Glutamatergic neuron (in vitro differentiated cells): Measurements from ENCODE around the gene PAOX. TPM values are rescaled to one million over a fixed set of nuclear protein-coding genes. Genes with fewer than 3 reads are reported as not detected.
"Not testable (repeated sequence)": the region's sequence is repeated elsewhere in the genome, so short reads cannot be mapped to it uniquely, and the experiment has no call there.

ENCODE experiments used
- DNase-seq: peaks from one replicate; pipeline ENCODE4 v3.0.0; 2022
- H3K27ac Mint-ChIP-seq: one replicate; pipeline ENCODE4 v1.8.0; 2020; ENCODE audit warnings: mild to moderate bottlenecking, mixed read lengths, inconsistent platforms; ENCODE audit not compliant: unreplicated experiment
- H3K27me3 Mint-ChIP-seq: one replicate; pipeline ENCODE4 v1.8.0; 2020; ENCODE audit warnings: mild to moderate bottlenecking, moderate library complexity, mixed read lengths, inconsistent platforms; ENCODE audit not compliant: unreplicated experiment
- H3K36me3 Mint-ChIP-seq: one replicate; pipeline ENCODE4 v1.8.0; 2020; ENCODE audit warnings: mild to moderate bottlenecking, mixed read lengths, inconsistent platforms; ENCODE audit not compliant: unreplicated experiment
- H3K4me1 Mint-ChIP-seq: one replicate; pipeline ENCODE4 v1.8.0; 2020; ENCODE audit warnings: mild to moderate bottlenecking, low read depth, mixed read lengths, inconsistent platforms; ENCODE audit not compliant: unreplicated experiment
- H3K4me3 Mint-ChIP-seq: one replicate; pipeline ENCODE4 v1.8.0; 2020; ENCODE audit warnings: mild to moderate bottlenecking, mixed read lengths, inconsistent platforms; ENCODE audit not compliant: unreplicated experiment
- H3K9me3 Mint-ChIP-seq: one replicate; pipeline ENCODE4 v1.8.0; 2020; ENCODE audit warnings: mild to moderate bottlenecking, moderate library complexity, mixed read lengths, inconsistent platforms; ENCODE audit not compliant: unreplicated experiment
- CTCF ChIP-seq: fragments of 200-600 bp; sonication (generic); IDR thresholded peaks from one replicate; pipeline ENCODE4 v1.5.0; 2021; ENCODE audit not compliant: partially characterized antibody, unreplicated experiment
- total RNA-seq: library from RNA; stranded (reverse); fragmentation: NEBNext Ultra II Directional; extraction: Animal tissue kit (Norgen Biotek cat#: 25700); gene quantifications from one replicate; pipeline ENCODE4 v1.2.1, GENCODE V29; 2021; ENCODE audit not compliant: unreplicated experiment

The PAOX gene
- total RNA-seq, 1 donor from 2014 or later, result 12.7 TPM

- Mint-ChIP-seq H3K27ac (no peak overlapping the region), H3K4me1 (no peaks in the 10 kb centered on the region), H3K36me3 (peaks cover 15% of the 10 kb centered on the region), H3K4me3 (no peak overlapping the region), H3K9me3 (peaks cover 7% of the 10 kb centered on the region), H3K27me3 (peaks cover 3% of the 10 kb centered on the region)
- DNase-seq, result no peak
- no peak for TF ChIP-seq CTCF
Measured at GRCh38 chr10:133364645-133365431, 14.2 kb upstream of the PAOX start.

- Mint-ChIP-seq H3K27ac (no peak overlapping the region), H3K4me1 (no peaks in the 10 kb centered on the region), H3K27me3 (peaks cover 3% of the 10 kb centered on the region), H3K9me3 (peaks cover 5% of the 10 kb centered on the region), H3K36me3 (peaks cover 15% of the 10 kb centered on the region), H3K4me3 (no peak overlapping the region)
- TF ChIP-seq CTCF, result no peak
- DNase-seq, result no peak
Measured at GRCh38 chr10:133365461-133366129, 13.5 kb upstream of the PAOX start.

DNA sequence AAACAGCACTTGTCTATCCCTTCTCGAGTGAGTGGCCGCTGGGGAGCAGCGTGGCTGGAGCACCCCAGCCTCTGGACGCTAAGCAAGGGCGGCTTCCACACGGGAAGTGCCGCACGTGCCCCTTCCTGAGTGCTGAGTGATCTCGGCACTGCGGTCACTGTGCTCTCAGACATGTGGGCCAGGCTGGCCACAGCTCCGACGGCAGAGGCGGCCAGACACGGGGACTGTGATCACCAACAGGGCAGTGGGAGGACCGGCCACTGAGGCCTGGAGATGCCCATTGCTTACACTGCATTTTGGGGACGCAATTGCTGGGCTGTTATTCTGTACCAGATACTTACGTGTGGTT, 13.0 kb upstream of the PAOX start:
- no peak overlapping the region for H3K27ac Mint-ChIP-seq
- peaks cover 3% of the 10 kb centered on the region for H3K27me3 Mint-ChIP-seq
- TF ChIP-seq CTCF, result no peak
- H3K4me3 Mint-ChIP-seq, result no peak overlapping the region
- DNase-seq, result no peak
- H3K36me3 Mint-ChIP-seq, result peaks cover 15% of the 10 kb centered on the region
- peaks cover 5% of the 10 kb centered on the region for H3K9me3 Mint-ChIP-seq
- H3K4me1 Mint-ChIP-seq, result no peaks in the 10 kb centered on the region

DNA sequence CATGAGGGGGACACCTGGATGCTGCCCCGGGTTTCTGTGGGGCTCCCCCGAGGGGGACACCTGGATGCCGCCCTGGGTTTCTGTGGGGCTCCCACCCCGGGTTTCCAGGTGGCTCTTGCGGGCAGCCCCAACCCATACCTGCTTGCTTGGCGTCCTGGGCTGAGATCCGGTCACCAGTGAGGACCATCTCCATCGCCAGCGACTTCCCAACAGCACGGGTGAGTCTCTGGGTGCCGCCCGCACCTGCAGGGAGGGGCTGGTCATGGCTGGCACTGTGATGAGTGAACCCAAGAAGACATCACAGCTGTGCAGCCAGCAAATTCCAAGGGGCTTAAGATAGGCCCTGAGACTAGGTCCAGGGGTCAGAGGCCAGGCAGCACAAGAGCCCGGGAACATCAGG, 12.3 kb upstream of the PAOX start:
- peaks cover 10% of the 10 kb centered on the region for H3K36me3 Mint-ChIP-seq
- no peak for DNase-seq

DNA sequence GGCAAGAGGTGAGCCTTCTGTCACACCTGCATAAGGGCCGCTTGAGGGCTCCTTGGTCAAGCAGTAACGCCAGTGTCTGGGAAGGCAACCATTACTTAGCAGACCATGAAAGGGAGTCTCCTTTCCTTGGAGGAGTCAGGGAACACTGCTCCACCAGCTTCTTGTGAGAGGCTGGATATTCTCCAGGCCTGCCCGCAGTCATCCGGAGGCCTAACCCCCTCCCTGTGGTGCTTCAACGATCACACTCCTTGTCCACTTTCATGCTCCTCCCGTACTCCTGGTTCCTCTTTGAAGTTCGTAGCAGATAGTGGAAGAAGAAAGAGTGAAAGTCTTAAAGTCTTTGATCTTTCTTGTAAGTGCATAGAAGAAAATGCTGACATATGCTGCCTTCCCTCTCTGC, 11.6 kb upstream of the PAOX start:
- not testable (repeated sequence) for H3K27ac Mint-ChIP-seq, H3K9me3 Mint-ChIP-seq, H3K36me3 Mint-ChIP-seq, DNase-seq, H3K27me3 Mint-ChIP-seq, H3K4me1 Mint-ChIP-seq, H3K4me3 Mint-ChIP-seq

More for the DNA sequence above, 12.3 kb upstream of the PAOX start:
- no peak for TF ChIP-seq CTCF
- Mint-ChIP-seq H3K27ac (no peak overlapping the region), H3K9me3 (peaks cover 5% of the 10 kb centered on the region), H3K27me3 (peaks cover 3% of the 10 kb centered on the region), H3K4me3 (no peak overlapping the region), H3K4me1 (no peaks in the 10 kb centered on the region)
